Neural progenitor cell (in vitro differentiated cells): Measurements from ENCODE around the gene OGFOD3.

Experiments
- EZH2 ChIP-seq: fragments of 200-600 bp; sonication (generic); IDR thresholded peaks from 2 replicates; pipeline ENCODE4 v1.6.1; 2017; ENCODE audit warnings: antibody characterized with exemption, mild to moderate bottlenecking, moderate library complexity
- TF ChIP-seq, protein P1 (sequence below): fragments of 200-600 bp; sonication (generic); IDR thresholded peaks from 2 replicates; pipeline ENCODE4 v1.5.1; 2017; ENCODE audit warnings: antibody characterized with exemption, mild to moderate bottlenecking

DNA sequence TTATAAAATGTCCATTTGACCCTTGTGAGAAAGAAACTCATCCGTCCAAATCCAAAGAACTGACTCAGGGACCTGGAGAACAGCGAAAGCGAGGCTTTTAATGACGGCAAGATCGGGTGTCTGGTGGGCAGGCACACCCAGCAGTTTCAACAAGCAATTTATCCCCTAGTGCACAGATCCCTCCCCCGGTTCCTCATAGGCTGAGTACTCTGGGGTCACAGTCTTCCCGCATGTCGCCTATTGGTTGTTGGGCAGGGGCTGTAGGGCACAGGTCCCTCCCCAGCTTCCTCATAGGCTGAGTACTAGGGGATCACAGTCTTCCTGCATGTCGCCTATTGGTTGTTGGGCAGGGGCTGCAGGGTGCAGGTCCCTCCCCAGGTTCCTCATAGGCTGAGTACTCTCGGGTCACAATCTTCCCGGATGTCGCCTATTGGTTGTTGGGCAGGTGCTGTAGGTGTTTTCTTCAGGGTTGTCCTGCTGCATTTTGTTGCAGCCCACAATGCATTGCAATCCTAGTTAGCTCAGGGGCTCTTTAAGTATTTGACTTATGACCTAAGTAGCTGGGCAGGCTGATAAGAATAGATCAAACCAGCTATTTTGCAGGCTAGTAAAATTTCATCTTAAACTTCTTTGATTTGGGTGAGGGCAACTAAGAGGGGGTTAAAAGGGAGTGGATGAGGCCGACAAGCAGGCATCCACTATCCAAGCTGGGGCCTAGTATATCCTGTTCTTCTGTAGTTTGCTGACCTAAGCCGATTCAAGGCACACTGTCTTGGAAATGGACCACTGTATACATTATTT, 50.5 kb downstream of the OGFOD3 start:
- TF ChIP-seq, protein P1, sequence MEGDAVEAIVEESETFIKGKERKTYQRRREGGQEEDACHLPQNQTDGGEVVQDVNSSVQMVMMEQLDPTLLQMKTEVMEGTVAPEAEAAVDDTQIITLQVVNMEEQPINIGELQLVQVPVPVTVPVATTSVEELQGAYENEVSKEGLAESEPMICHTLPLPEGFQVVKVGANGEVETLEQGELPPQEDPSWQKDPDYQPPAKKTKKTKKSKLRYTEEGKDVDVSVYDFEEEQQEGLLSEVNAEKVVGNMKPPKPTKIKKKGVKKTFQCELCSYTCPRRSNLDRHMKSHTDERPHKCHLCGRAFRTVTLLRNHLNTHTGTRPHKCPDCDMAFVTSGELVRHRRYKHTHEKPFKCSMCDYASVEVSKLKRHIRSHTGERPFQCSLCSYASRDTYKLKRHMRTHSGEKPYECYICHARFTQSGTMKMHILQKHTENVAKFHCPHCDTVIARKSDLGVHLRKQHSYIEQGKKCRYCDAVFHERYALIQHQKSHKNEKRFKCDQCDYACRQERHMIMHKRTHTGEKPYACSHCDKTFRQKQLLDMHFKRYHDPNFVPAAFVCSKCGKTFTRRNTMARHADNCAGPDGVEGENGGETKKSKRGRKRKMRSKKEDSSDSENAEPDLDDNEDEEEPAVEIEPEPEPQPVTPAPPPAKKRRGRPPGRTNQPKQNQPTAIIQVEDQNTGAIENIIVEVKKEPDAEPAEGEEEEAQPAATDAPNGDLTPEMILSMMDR: no peak
- TF ChIP-seq EZH2: no peak
